HepG2 (cell line): Measurements from ENCODE around the gene NT5M. TPM values are rescaled to one million over a fixed set of nuclear protein-coding genes. Genes with fewer than 3 reads are reported as not detected.
A peak's percentile ranks its signal among the peaks of the same experiment; 100 is the strongest.

Experiments used
- ARNTL ChIP-seq: sonication (generic); formaldehyde crosslinking; IDR thresholded peaks from 2 replicates; pipeline ENCODE4 v1.4.0; 2020; ENCODE audit warnings: mild to moderate bottlenecking, missing genetic modification reagents
- ATF7 ChIP-seq, 2 experiments: fragments of 450-650 bp in 1 of 2; sonication (generic) in 1 of 2; formaldehyde crosslinking in 1 of 2; IDR thresholded peaks; 2 replicates each; pipeline versions ENCODE4 v1.4.0 to v1.6.1; 2016 to 2020; ENCODE audit warnings: antibody characterized with exemption in 1 of 2, mild to moderate bottlenecking in 1 of 2, missing genetic modification reagents in 1 of 2
- FIP1L1 ChIP-seq: fragments of 200-400 bp; formaldehyde crosslinking; IDR thresholded peaks from 2 replicates; pipeline ENCODE4 v1.6.1; 2018; ENCODE audit warnings: low read depth, mild to moderate bottlenecking, low read length, moderate library complexity, borderline replicate concordance; ENCODE audit not compliant: insufficient read depth
- GTF3A ChIP-seq: sonication (generic); formaldehyde crosslinking; conservative IDR thresholded peaks from 2 replicates; pipeline ENCODE4 v1.4.0; 2020; ENCODE audit warnings: mild to moderate bottlenecking, missing genetic modification reagents
- IKZF1 ChIP-seq: fragments of 450-650 bp; IDR thresholded peaks from 2 replicates; pipeline ENCODE4 v1.7.1; 2016
- JUNB ChIP-seq: sonication (generic); formaldehyde crosslinking; IDR thresholded peaks from 2 replicates; pipeline ENCODE4 v1.8.0; 2022; ENCODE audit warnings: missing genetic modification reagents, mild to moderate bottlenecking, borderline replicate concordance
- KAT7 ChIP-seq: IDR thresholded peaks from 2 replicates; pipeline ENCODE4 v1.6.1; 2018; ENCODE audit warnings: borderline replicate concordance, missing compliant biosample characterization
- KLF9 ChIP-seq: IDR thresholded peaks from 2 replicates; pipeline ENCODE4 v1.6.1; 2016; ENCODE audit warnings: low read depth
- NR2F1 ChIP-seq, 2 experiments: fragments of 450-650 bp in 1 of 2; formaldehyde crosslinking in 1 of 2; IDR thresholded peaks; 2 replicates each; pipeline versions ENCODE4 v1.5.0 to v1.6.1; 2016 to 2020; ENCODE audit warnings: mild to moderate bottlenecking in 1 of 2, missing compliant biosample characterization in 1 of 2, missing genetic modification reagents in 1 of 2, moderate library complexity in 1 of 2
- PITX1 ChIP-seq: sonication (generic); formaldehyde crosslinking; IDR thresholded peaks from 2 replicates; pipeline ENCODE4 v1.5.1; 2020; ENCODE audit warnings: mild to moderate bottlenecking, missing genetic modification reagents
- PTBP1 ChIP-seq: fragments of 200-400 bp; formaldehyde crosslinking; IDR thresholded peaks from 2 replicates; pipeline ENCODE4 v1.6.1; 2018; ENCODE audit warnings: low read length, low read depth; ENCODE audit not compliant: poor library complexity, severe bottlenecking
- RCOR2 ChIP-seq: IDR thresholded peaks from 2 replicates; pipeline ENCODE4 v1.6.1; 2016; ENCODE audit warnings: missing biosample characterization, missing genetic modification reagents
- SOX13 ChIP-seq, 3 experiments: fragments of 450-650 bp in 1 of 3; sonication (generic) in 1 of 3; formaldehyde crosslinking in 1 of 3; IDR thresholded peaks in 2 of 3; conservative IDR thresholded peaks in 1 of 3; 2 replicates each; pipeline versions ENCODE4 v1.5.0 to v1.6.1; 2016 to 2020; ENCODE audit warnings: antibody characterized with exemption in 1 of 3, mild to moderate bottlenecking in 1 of 3, missing compliant biosample characterization in 1 of 3, missing genetic modification reagents in 1 of 3, moderate library complexity in 1 of 3
- ZBTB8A ChIP-seq: sonication (generic); formaldehyde crosslinking; IDR thresholded peaks from 2 replicates; pipeline ENCODE4 v1.4.0; 2020; ENCODE audit warnings: mild to moderate bottlenecking, low read depth, missing genetic modification reagents, borderline replicate concordance
- ZNF24 ChIP-seq: fragments of 450-650 bp; IDR thresholded peaks from 2 replicates; pipeline ENCODE4 v1.6.1; 2017; ENCODE audit warnings: antibody characterized with exemption, mild to moderate bottlenecking
- ZNF30 ChIP-seq: sonication (generic); formaldehyde crosslinking; IDR thresholded peaks from 2 replicates; pipeline ENCODE4 v1.5.0; 2020; ENCODE audit warnings: mild to moderate bottlenecking, missing genetic modification reagents
- ZNF431 ChIP-seq: sonication (generic); formaldehyde crosslinking; IDR thresholded peaks from 2 replicates; pipeline ENCODE4 v1.9.0; 2022; ENCODE audit warnings: missing genetic modification reagents, low read depth, mild to moderate bottlenecking, borderline replicate concordance
- ZNF44 ChIP-seq: sonication (generic); formaldehyde crosslinking; IDR thresholded peaks from 2 replicates; pipeline ENCODE4 v1.5.1; 2020; ENCODE audit warnings: mild to moderate bottlenecking, missing genetic modification reagents
- ZNF513 ChIP-seq: sonication (generic); formaldehyde crosslinking; conservative IDR thresholded peaks from 2 replicates; pipeline ENCODE4 v1.5.0; 2020; ENCODE audit warnings: missing genetic modification reagents
- ZNF563 ChIP-seq: sonication (generic); formaldehyde crosslinking; IDR thresholded peaks from 2 replicates; pipeline ENCODE4 v1.8.0; 2022; ENCODE audit warnings: mild to moderate bottlenecking, moderate library complexity, missing genetic modification reagents
- ZNF598 ChIP-seq: sonication (generic); formaldehyde crosslinking; IDR thresholded peaks from 2 replicates; pipeline ENCODE4 v1.5.1; 2020; ENCODE audit warnings: mild to moderate bottlenecking, missing genetic modification reagents, borderline replicate concordance
- ZSCAN25 ChIP-seq: sonication (generic); formaldehyde crosslinking; IDR thresholded peaks from 2 replicates; pipeline ENCODE4 v1.8.0; 2022; ENCODE audit warnings: mild to moderate bottlenecking, missing genetic modification reagents
- polyA plus RNA-seq, 8 experiments: library from polyadenylated mRNA; depleted of rRNA in 3 of 8; stranded (reverse) in 7 of 8; unstranded in 1 of 8; fragments of >200 nt; fragmentation: Illumina TruSeq in 4 of 8; extraction: Trizol in 4 of 8; gene quantifications; 2 replicates each; pipeline versions ENCODE4 v1.2.1 to v1.2.3, GENCODE V29; 2011 to 2016; ENCODE audit warnings: low read depth in 4 of 8, missing spikeins in 1 of 8, mixed read lengths in 1 of 8; ENCODE audit not compliant: insufficient read depth in 1 of 8
- total RNA-seq, 5 experiments: library from RNA; depleted of rRNA; stranded (reverse); fragments of >200 nt; fragmentation: Illumina TruSeq; extraction: Trizol; gene quantifications; 2 replicates each; pipeline ENCODE4 v1.2.3, GENCODE V29; 2016; ENCODE audit warnings: low read depth in 1 of 5
- TF ChIP-seq, protein P1 (sequence below): sonication (generic); formaldehyde crosslinking; IDR thresholded peaks from 2 replicates; pipeline ENCODE4 v1.4.0; 2020; ENCODE audit warnings: missing genetic modification reagents; ENCODE audit errors: not compliant biosample characterization
- TF ChIP-seq, protein P2 (sequence below): sonication (generic); formaldehyde crosslinking; IDR thresholded peaks from 2 replicates; pipeline ENCODE4 v1.4.0; 2020; ENCODE audit warnings: missing genetic modification reagents, borderline replicate concordance

Gene NT5M
- total and polyA plus RNA-seq, 2 of the 13 experiments (the other 11 are each of a cell fraction or from before 2014, with no cell fraction given) = 0.55 to 0.78 TPM

DNA sequence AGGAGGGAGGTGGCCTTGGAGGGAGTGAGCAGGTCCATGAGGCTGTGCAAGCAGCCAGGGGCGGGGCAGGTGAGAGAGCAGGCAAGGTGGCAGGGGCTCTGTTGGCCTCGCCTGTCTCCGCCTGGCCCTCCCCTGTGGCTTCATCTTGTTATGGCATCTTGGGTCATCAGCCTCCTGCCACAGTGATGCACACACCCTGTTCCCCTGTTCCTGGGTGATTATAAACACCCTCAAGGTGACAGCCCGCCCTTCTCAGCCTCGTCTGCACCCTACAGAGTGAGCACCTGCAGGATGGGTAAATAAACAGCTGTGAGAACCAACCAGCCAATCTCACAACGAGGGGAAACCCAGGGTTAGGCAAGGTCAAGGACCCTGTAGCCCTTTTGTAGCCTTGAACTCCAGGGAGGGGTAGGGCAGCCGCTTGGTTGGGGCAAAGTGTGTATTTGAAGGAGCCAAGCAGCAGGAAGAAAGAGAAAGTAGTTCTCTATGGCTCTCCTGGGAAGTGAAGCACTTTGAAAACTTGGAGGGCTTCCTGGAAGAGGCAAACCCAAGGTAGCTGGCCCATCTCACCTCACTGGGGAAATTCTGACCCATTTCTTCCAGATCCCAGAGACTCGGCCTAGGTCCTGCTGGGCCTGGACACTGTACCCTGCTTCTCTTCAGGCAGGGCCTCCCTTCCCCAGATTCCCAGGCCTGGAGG lies 60.6 kb downstream of the NT5M start (continued):
- TF ChIP-seq KAT7 (no peak; the same call in 1 of the 2 replicates), ZSCAN25 (CRISPR knock-in tag) (no peak), ZBTB8A (no peak), JUNB (no peak), PTBP1 (no peak), PITX1 (CRISPR knock-in tag) (peak; percentile 67; the same call in 1 of the 2 replicates), ARNTL (CRISPR knock-in tag) (no peak), ATF7 (IDR thresholded peaks at IDR 0.05) (no peak), ATF7 (CRISPR knock-in tag; IDR thresholded peaks at IDR 0.05) (no peak), ZNF513 (CRISPR knock-in tag) (no peak), ZNF598 (CRISPR knock-in tag) (no peak), ZNF30 (no peak), SOX13 (IDR thresholded peaks at IDR 0.05) (no peak), SOX13 (CRISPR knock-in tag; conservative IDR thresholded peaks at IDR 0.05 in 1 of 2, IDR thresholded peaks at IDR 0.05 in 1 of 2) (peak in 1 of 2 experiments; percentile 27; a peak in 1 of 4 replicates), NR2F1 (CRISPR knock-in tag; IDR thresholded peaks at IDR 0.05) (peak; percentile 46 to 91; a peak in 3 of 4 replicates), ZNF431 (CRISPR knock-in tag) (no peak), RCOR2 (0 out of 2 replicates have a peak, but pooled peaks have one; percentile 25), GTF3A (no peak), KLF9 (CRISPR knock-in tag) (no peak), FIP1L1 (no peak), ZNF24 (no peak), ZNF563 (no peak), ZNF44 (CRISPR knock-in tag) (no peak), IKZF1 (no peak)
- TF ChIP-seq, protein P1, sequence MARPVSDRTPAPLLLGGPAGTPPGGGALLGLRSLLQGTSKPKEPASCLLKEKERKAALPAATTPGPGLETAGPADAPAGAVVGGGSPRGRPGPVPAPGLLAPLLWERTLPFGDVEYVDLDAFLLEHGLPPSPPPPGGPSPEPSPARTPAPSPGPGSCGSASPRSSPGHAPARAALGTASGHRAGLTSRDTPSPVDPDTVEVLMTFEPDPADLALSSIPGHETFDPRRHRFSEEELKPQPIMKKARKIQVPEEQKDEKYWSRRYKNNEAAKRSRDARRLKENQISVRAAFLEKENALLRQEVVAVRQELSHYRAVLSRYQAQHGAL (CRISPR knock-in tag) = no peak
- TF ChIP-seq, protein P2, sequence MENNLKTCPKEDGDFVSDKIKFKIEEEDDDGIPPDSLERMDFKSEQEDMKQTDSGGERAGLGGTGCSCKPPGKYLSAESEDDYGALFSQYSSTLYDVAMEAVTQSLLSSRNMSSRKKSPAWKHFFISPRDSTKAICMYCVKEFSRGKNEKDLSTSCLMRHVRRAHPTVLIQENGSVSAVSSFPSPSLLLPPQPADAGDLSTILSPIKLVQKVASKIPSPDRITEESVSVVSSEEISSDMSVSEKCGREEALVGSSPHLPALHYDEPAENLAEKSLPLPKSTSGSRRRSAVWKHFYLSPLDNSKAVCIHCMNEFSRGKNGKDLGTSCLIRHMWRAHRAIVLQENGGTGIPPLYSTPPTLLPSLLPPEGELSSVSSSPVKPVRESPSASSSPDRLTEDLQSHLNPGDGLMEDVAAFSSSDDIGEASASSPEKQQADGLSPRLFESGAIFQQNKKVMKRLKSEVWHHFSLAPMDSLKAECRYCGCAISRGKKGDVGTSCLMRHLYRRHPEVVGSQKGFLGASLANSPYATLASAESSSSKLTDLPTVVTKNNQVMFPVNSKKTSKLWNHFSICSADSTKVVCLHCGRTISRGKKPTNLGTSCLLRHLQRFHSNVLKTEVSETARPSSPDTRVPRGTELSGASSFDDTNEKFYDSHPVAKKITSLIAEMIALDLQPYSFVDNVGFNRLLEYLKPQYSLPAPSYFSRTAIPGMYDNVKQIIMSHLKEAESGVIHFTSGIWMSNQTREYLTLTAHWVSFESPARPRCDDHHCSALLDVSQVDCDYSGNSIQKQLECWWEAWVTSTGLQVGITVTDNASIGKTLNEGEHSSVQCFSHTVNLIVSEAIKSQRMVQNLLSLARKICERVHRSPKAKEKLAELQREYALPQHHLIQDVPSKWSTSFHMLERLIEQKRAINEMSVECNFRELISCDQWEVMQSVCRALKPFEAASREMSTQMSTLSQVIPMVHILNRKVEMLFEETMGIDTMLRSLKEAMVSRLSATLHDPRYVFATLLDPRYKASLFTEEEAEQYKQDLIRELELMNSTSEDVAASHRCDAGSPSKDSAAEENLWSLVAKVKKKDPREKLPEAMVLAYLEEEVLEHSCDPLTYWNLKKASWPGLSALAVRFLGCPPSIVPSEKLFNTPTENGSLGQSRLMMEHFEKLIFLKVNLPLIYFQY (CRISPR knock-in tag) = no peak
